NCI-H2196 treated with DMSO at 0.1 percent for 48 hours (cell line): ENCODE results near the gene GALR1.

Source experiments
- DNase-seq: peaks from one replicate; lab custom pipeline; 2025; ENCODE audit not compliant: unreplicated experiment; lab: John Stamatoyannopoulos, UW

The GALR1 gene

GRCh38 chr18:77320971-77321559, 71.4 kb downstream of the GALR1 start:
- DNase-seq: no peak

- no peak for DNase-seq
These were observed 72.5 kb downstream of the GALR1 start for GRCh38 chr18:77321823-77322805.

- DNase-seq: no peak
These were observed 74.1 kb downstream of the GALR1 start for GRCh38 chr18:77323640-77324299.
